ENCODE measurements around the gene PLXNB1.

PLXNB1 gene

GRCh38 chr3:48409291-48410201 lies 20.3 kb downstream of the PLXNB1 start:
- DNase-seq (ENCODE audit: low read depth) = no peak
- TF ChIP-seq MYC (IDR thresholded peaks at IDR 0.05; ENCODE audit: low read depth, low read length) (no peak), CTCF (IDR thresholded peaks at IDR 0.05; ENCODE audit: low read depth, low read length) (no peak), MAX (IDR thresholded peaks at IDR 0.05; ENCODE audit: low read depth, low read length) (no peak), POLR2A (IDR thresholded peaks at IDR 0.05; ENCODE audit: extremely low read depth, insufficient read length) (no peak)
- no peak overlapping the region for H3K4me3 ChIP-seq (ENCODE audit: low read depth, low read length)

GRCh38 chr3:48408823-48409281 lies 21.0 kb downstream of the PLXNB1 start:
- TF ChIP-seq POLR2A (IDR thresholded peaks at IDR 0.05; ENCODE audit: extremely low read depth, insufficient read length) = no peak
- TF ChIP-seq CTCF (IDR thresholded peaks at IDR 0.05; ENCODE audit: low read depth, low read length) = peak; percentile 13
- H3K4me3 ChIP-seq (ENCODE audit: low read depth, low read length) = no peak overlapping the region
- peak; percentile 50 for DNase-seq (ENCODE audit: low read depth)

GRCh38 chr3:48407542-48408099 lies 22.3 kb downstream of the PLXNB1 start:
- DNase-seq (ENCODE audit: low read depth) = no peak
- no peak for TF ChIP-seq CTCF (IDR thresholded peaks at IDR 0.05; ENCODE audit: low read depth, low read length)
- TF ChIP-seq MAX (IDR thresholded peaks at IDR 0.05; ENCODE audit: low read depth, low read length) = no peak
- TF ChIP-seq MYC (IDR thresholded peaks at IDR 0.05; ENCODE audit: low read depth, low read length) = no peak
- no peak for TF ChIP-seq POLR2A (IDR thresholded peaks at IDR 0.05; ENCODE audit: extremely low read depth, insufficient read length)
- H3K4me3 ChIP-seq (ENCODE audit: low read depth, low read length) = no peak overlapping the region

- no peak for TF ChIP-seq MAX (IDR thresholded peaks at IDR 0.05; ENCODE audit: low read depth, low read length)
- no peak for TF ChIP-seq MYC (IDR thresholded peaks at IDR 0.05; ENCODE audit: low read depth, low read length)
- TF ChIP-seq CTCF (IDR thresholded peaks at IDR 0.05; ENCODE audit: low read depth, low read length) = no peak
- TF ChIP-seq POLR2A (IDR thresholded peaks at IDR 0.05; ENCODE audit: extremely low read depth, insufficient read length) = no peak
- no peak overlapping the region for H3K4me3 ChIP-seq (ENCODE audit: low read depth, low read length)
- peak; percentile 41 for DNase-seq (ENCODE audit: low read depth)
These were observed 23.1 kb downstream of the PLXNB1 start for GRCh38 chr3:48406443-48407431.

- no peak overlapping the region for H3K4me3 ChIP-seq (ENCODE audit: low read depth, low read length)
These were observed 23.9 kb downstream of the PLXNB1 start for GRCh38 chr3:48405971-48406370.

More at GRCh38 chr3:48405971-48406370, 23.9 kb downstream of the PLXNB1 start:
- TF ChIP-seq POLR2A (IDR thresholded peaks at IDR 0.05; ENCODE audit: extremely low read depth, insufficient read length) = no peak
- TF ChIP-seq CTCF (IDR thresholded peaks at IDR 0.05; ENCODE audit: low read depth, low read length) = no peak
- TF ChIP-seq MAX (IDR thresholded peaks at IDR 0.05; ENCODE audit: low read depth, low read length) = no peak
- no peak for TF ChIP-seq MYC (IDR thresholded peaks at IDR 0.05; ENCODE audit: low read depth, low read length)
- no peak for DNase-seq (ENCODE audit: low read depth)
